ENCODE results near the gene PCDHGB6. TPM values are rescaled to one million over a fixed set of nuclear protein-coding genes. Genes with fewer than 3 reads are reported as not detected.

Gene PCDHGB6
- total RNA-seq, 4 donors from 2014 or later, result 4.5 to 13.8 (median 8.2) TPM

DNA sequence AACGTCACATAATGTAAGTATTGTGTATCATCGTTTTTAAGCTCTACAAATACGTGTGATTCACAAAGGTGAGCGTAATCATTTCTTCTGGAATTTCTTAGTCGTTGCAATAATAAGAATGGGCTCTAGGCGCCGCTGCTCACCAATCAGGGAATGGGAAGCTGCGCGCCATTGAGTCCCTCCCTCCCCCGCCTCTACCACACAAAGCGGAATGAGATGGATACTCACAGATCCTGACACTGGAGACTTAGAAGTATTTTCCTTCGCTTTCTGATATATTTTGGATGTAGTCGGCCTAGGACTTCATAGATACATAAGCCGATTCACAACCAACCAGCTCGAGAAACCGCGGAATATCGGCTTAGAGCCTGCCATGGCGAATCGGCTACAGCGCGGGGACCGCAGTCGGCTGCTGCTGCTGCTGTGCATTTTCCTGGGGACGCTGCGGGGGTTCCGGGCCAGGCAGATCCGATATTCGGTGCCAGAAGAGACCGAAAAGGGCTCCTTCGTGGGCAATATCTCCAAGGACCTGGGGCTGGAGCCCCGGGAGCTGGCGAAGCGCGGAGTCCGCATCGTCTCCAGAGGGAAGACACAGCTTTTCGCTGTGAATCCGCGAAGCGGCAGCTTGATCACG, 13.2 kb downstream of the PCDHGB6 start, which contains the start of gene PCDHGA11:
Gene PCDHGA11, plus strand, starts transcription at position 197 of the 634 bp plus-strand sequence. Its CDS starts 177 bp downstream, at position 374.
- TF ChIP-seq, protein P1, sequence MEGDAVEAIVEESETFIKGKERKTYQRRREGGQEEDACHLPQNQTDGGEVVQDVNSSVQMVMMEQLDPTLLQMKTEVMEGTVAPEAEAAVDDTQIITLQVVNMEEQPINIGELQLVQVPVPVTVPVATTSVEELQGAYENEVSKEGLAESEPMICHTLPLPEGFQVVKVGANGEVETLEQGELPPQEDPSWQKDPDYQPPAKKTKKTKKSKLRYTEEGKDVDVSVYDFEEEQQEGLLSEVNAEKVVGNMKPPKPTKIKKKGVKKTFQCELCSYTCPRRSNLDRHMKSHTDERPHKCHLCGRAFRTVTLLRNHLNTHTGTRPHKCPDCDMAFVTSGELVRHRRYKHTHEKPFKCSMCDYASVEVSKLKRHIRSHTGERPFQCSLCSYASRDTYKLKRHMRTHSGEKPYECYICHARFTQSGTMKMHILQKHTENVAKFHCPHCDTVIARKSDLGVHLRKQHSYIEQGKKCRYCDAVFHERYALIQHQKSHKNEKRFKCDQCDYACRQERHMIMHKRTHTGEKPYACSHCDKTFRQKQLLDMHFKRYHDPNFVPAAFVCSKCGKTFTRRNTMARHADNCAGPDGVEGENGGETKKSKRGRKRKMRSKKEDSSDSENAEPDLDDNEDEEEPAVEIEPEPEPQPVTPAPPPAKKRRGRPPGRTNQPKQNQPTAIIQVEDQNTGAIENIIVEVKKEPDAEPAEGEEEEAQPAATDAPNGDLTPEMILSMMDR (IDR thresholded peaks at IDR 0.05), result peak in 1 of 2 donors; percentile 13
- TF ChIP-seq EP300 (IDR thresholded peaks at IDR 0.05) (no peak), POLR2AphosphoS5 (IDR thresholded peaks at IDR 0.05) (no peak), POLR2A (IDR thresholded peaks at IDR 0.05) (no peak)
- WGBS, result 18% methylated on average over 40 of the region's 42 CpGs
- no peak for DNase-seq (ENCODE audit: low spot score in 2 of 2)
- no peaks in the 10 kb centered on the region for H3K4me1 ChIP-seq
- peaks cover 64% of the 10 kb centered on the region for H3K9me3 ChIP-seq
- no peak within 1 kb of the TSS for H3K27ac ChIP-seq
- no peaks in the 10 kb centered on the region for H3K36me3 ChIP-seq
- H3K4me3 ChIP-seq, result peak within 1 kb of the TSS; percentile 36
- no peaks in the 10 kb centered on the region for H3K27me3 ChIP-seq

DNA sequence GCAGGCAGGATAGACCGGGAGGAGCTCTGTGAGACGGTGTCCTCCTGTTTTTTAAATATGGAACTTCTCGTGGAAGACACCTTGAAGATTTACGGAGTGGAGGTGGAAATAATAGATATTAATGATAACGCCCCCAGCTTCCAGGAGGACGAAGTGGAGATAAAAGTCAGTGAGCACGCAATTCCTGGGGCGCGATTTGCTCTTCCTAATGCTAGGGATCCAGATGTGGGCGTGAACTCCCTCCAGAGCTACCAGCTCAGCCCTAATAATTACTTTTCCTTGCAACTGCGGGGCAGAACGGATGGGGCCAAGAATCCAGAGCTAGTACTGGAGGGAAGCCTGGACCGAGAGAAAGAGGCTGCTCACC, 13.7 kb downstream of the PCDHGB6 start:
- no peaks in the 10 kb centered on the region for H3K27me3 ChIP-seq
- peaks cover 69% of the 10 kb centered on the region for H3K9me3 ChIP-seq
- 14% methylated on average over 13 of the region's 13 CpGs for WGBS
- peak overlapping the region; percentile 36 for H3K4me3 ChIP-seq
- no peaks in the 10 kb centered on the region for H3K4me1 ChIP-seq
- TF ChIP-seq, protein P1 (IDR thresholded peaks at IDR 0.05), result no peak
- TF ChIP-seq POLR2A (IDR thresholded peaks at IDR 0.05), result no peak
- no peak for TF ChIP-seq EP300 (IDR thresholded peaks at IDR 0.05)
- TF ChIP-seq POLR2AphosphoS5 (IDR thresholded peaks at IDR 0.05), result no peak
- DNase-seq (ENCODE audit: low spot score in 2 of 2), result no peak
- no peaks in the 10 kb centered on the region for H3K36me3 ChIP-seq
- no peak overlapping the region for H3K27ac ChIP-seq

DNA sequence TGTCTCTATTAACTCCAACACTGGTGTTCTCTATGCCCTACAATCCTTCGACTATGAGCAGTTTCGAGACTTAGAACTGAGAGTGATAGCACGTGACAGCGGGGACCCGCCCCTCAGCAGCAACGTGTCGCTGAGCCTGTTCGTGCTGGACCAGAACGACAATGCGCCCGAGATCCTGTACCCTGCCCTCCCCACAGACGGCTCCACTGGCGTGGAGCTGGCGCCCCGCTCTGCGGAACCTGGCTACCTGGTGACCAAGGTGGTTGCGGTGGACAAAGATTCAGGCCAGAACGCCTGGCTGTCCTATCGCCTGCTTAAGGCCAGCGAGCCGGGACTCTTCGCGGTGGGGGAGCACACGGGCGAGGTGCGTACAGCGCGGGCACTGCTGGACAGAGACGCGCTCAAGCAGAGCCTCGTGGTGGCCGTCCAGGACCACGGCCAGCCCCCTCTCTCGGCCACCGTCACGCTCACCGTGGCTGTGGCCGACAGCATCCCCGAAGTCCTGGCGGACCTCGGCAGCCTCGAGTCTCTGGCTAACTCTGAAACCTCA, 15.0 kb downstream of the PCDHGB6 start:
- Histone ChIP-seq H3K9me3 (peaks cover 78% of the 10 kb centered on the region), H3K4me3 (no peak overlapping the region), H3K4me1 (no peaks in the 10 kb centered on the region), H3K36me3 (no peaks in the 10 kb centered on the region), H3K27me3 (no peaks in the 10 kb centered on the region), H3K27ac (no peak overlapping the region)
- TF ChIP-seq POLR2A (IDR thresholded peaks at IDR 0.05), result no peak
- no peak for TF ChIP-seq POLR2AphosphoS5 (IDR thresholded peaks at IDR 0.05)
- TF ChIP-seq EP300 (IDR thresholded peaks at IDR 0.05), result no peak
- TF ChIP-seq, protein P1 (IDR thresholded peaks at IDR 0.05), result no peak
- WGBS, result 26% methylated on average over 18 of the region's 42 CpGs
- no peak for DNase-seq (ENCODE audit: low spot score in 2 of 2)

DNA sequence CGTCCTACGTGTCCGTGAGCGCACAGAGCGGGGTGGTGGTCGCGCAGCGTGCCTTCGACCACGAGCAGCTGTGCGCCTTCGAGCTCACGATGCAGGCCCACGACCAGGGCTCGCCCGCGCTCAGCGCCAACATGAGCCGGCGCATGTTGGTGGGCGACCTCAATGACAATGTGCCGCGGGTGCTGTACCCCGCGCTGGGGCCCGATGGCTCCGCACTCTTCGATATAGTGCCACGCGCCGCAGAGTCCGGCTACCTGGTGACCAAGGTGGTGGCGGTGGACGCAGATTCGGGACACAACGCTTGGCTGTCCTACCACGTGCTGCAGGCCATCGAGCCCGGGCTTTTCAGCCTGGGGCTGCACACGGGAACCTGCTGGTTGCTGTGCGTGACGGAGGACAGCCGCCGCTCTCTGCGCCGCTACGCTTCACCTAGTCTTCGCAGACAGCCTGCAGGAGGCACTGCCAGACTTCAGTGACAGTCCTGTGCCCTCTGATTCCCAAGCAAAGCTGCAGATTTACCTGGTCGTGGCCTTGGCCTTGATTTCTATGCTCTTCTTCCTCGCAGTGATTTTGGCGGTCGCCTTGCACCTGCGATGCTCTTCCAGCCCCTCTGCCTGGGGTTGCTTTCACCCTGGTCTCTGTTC, 20.1 kb downstream of the PCDHGB6 start:
- Histone ChIP-seq H3K9me3 (peaks cover 80% of the 10 kb centered on the region), H3K27me3 (no peaks in the 10 kb centered on the region), H3K36me3 (no peaks in the 10 kb centered on the region), H3K4me3 (no peak overlapping the region), H3K27ac (no peak overlapping the region), H3K4me1 (no peaks in the 10 kb centered on the region)
- TF ChIP-seq POLR2A (IDR thresholded peaks at IDR 0.05) (no peak), EP300 (IDR thresholded peaks at IDR 0.05) (no peak), POLR2AphosphoS5 (IDR thresholded peaks at IDR 0.05) (no peak)
- TF ChIP-seq, protein P1 (IDR thresholded peaks at IDR 0.05), result no peak
- DNase-seq (ENCODE audit: low spot score in 2 of 2), result no peak
- WGBS, result 42% methylated on average over 11 of the region's 53 CpGs

Measured in suprapubic skin (tissue), 4 donors.